Renal cortex interstitium (tissue), 15 donors: ENCODE results near the gene CFAP43. TPM values are rescaled to one million over a fixed set of nuclear protein-coding genes. Genes with fewer than 3 reads are reported as not detected.

Experiments
- DNase-seq, 11 donors: peaks; one replicate each; pipeline ENCODE4 v3.0.0-alpha.2; 2013; ENCODE audit warnings: low read depth in 9 of 11, low spot score in 4 of 11; ENCODE audit errors: extremely low read depth in 1 of 11
- long read RNA-seq, 16 experiments: transcript quantifications; one replicate each; lab custom pipeline, GENCODE V29; 2026
- polyA plus RNA-seq, 3 donors: library from polyadenylated mRNA; unstranded; fragments of 120-200 nt; gene quantifications; one replicate each; pipeline ENCODE4 v1.2.1, GENCODE V29; 2013; ENCODE audit not compliant: insufficient read length in 3 of 3

CFAP43 gene, protein sequence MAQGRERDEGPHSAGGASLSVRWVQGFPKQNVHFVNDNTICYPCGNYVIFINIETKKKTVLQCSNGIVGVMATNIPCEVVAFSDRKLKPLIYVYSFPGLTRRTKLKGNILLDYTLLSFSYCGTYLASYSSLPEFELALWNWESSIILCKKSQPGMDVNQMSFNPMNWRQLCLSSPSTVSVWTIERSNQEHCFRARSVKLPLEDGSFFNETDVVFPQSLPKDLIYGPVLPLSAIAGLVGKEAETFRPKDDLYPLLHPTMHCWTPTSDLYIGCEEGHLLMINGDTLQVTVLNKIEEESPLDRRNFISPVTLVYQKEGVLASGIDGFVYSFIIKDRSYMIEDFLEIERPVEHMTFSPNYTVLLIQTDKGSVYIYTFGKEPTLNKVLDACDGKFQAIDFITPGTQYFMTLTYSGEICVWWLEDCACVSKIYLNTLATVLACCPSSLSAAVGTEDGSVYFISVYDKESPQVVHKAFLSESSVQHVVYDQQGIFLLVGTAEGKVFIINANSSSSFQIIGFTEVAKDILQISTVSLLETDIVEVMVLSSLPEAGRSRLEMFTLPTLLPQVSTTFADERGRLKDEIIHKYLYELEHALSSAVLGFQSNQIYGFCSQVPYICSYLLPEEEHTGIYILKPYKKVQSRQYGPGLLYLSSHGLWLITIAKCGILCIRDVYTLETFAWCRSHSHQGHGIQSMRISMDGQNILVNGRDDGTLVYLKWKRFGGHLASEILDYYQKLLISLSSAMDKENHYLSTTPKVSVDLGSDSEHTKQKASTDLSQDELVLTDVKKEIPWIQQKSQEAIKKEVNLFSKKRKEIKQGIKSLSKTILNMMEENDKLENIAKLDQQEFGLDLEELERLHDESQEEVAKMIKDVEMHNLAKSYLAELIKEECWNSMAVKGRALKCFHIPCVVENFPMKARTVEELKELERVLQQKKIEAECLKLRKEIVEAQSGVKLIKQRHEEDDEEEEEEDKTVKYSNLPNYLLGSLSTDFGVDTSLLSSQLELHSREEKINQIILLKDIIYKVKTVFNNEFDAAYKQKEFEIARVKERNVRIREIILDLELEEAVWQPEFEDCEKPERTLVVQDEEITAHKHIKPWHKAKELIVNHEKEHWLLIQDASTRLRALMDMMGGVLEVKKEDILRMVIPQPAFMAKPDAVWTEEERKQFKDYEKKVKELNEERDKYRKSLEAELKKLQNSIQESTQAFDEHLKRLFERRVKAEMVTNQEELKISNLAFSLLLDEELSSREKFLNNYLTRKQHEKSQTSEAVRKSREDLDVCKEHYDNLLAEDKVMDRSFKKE (N-terminal part only)
- 10 to 100 TPM; 15.3 to 32.8 (median 18.6) TPM for polyA plus RNA-seq
- long read RNA-seq, donor 1, partial matches to known transcripts = 0 of 1 reads
- long read RNA-seq, donor 1, other reads (novel, unspliced or antisense) = 0 of 1 reads
- long read RNA-seq, donor 2 = 0 reads
- long read RNA-seq, donor 3 = 0 reads
- long read RNA-seq, donor 4 = 0 reads
- long read RNA-seq, donor 5 = 0 reads
- long read RNA-seq, donor 6 = 0 reads
- long read RNA-seq, donor 7, partial matches to known transcripts = 0 of 6 reads
- long read RNA-seq, donor 7, other reads (novel, unspliced or antisense) = 6 of 6 reads
- long read RNA-seq, donor 8, partial matches to known transcripts = 200 of 342 reads
- long read RNA-seq, donor 8, other reads (novel, unspliced or antisense) = 142 of 342 reads
- long read RNA-seq, donor 9 = 0 reads
- long read RNA-seq, donor 10 = 0 reads
- long read RNA-seq, donor 11 = 0 reads
- long read RNA-seq, donor 12, partial matches to known transcripts = 12 of 12 reads
- long read RNA-seq, donor 12, other reads (novel, unspliced or antisense) = 0 of 12 reads
- long read RNA-seq, donor 13 = 0 reads
- long read RNA-seq, donor 14 = 0 reads
- long read RNA-seq, donor 15 = 0 reads
- long read RNA-seq, donor 16, partial matches to known transcripts = 189 of 444 reads
- long read RNA-seq, donor 16, other reads (novel, unspliced or antisense) = 255 of 444 reads

DNA sequence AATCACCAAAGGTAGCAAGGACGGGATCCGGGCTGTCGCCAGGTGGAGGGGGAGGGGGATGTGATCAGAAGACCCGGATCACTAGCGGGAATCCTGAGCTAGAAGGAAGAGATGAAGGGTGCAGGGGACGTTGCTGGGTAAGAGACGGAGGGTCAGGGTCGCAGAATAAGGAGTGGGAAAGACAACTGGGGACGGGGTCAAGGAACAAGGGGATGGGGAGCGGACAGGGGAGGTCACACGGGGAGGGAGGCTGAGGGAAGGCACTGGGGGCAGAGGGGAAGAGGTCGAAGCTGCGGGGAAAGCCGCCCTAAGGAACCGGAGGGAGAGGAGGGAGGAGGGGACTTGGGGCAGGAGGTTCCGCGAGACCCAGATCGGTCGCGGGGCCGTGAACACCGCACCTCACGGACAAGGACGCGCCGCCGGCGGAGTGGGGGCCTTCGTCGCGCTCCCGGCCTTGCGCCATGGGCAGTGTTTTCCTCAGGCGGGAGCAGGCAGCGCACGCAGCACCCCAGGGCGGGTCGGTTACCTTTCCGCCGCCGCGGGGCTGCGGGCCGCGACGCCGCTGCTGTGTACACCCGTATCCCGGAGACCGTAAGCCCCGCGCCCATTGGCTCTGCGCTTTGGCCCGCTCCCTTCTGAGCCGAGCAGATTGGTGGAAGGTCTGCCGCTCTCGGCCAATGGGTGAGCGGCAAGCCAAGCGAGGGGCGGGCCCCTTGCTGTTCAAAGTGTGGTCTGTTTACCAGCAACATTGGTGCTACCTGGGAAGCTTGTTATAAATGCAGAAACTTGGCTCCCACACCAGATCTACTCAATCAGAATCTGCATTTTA is at the start of gene CFAP43:
CFAP43 (minus strand) TSS at position 581 of the 829 bp plus-strand sequence; CDS start at position 463, 118 bp downstream.
- peak; percentile 88 to 97 (median 96) for DNase-seq

DNA sequence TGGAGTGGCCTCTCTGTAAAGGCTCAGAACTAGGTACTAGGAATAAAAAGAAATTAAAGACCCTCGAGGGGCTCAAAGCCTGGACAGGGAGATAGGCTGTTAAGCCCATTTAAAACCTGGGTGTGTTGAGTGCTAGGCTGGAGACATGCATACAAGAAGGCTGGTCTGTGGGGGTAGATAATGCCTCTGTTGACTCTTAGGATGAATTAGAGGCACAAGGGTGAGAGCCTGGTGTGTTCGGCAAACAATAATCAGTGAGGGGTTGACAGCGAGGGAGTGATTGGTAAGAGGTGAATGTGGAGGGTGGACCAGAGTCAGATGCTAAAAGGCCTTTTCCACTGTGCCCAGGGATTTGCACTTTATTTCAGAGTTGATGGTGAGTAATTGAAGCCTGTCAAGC is 49.5 kb upstream of the CFAP43 start:
- DNase-seq = no peak

DNA sequence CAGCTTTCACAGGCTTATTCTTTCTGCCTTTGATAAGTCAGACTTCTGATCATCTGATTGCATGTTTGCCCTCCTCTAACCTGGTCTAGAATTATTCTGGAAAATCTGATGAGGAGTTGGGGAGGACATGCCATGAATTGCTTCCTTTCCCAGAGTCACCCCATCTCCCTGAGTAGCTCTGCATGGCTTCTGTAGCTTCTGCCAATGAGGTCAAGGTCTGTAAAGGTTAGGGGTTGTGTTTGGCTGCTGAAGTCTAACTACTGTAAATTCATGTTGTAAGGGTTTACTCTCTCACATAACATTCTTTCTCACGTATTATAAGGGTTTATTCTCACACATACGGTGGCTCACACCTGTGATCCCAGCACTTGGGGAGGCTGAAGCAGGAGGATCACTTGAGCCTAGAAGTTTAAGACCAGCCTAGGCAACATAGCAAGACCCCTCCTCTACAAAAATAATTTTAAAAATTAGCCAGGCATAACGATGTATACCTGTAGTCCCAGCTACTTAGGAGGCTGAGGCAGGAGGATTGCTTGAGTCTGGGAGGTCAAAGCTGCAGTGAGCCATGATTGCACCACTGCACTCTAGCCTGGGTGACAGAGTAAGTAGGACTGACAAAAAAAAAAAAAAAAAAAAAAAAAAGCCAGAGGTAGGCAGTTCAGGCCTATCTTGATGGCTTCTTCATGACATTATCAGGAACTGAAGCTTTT is 47.5 kb upstream of the CFAP43 start:
- no peak for DNase-seq

DNA sequence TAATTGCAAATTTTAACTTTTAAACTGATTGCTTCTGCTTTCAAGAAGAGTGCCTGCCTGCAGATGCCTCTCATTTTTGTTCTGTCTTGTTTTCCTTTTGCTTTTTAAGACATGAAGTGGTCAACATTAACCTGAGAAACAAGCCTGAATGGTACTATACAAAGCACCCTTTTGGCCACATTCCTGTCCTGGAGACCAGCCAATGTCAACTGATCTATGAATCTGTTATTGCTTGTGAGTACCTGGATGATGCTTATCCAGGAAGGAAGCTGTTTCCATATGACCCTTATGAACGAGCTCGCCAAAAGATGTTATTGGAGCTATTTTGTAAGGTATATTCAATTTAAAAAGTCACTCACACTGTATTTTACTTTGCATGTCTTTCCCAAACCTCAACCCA is 45.6 kb upstream of the CFAP43 start:
- DNase-seq = no peak

DNA sequence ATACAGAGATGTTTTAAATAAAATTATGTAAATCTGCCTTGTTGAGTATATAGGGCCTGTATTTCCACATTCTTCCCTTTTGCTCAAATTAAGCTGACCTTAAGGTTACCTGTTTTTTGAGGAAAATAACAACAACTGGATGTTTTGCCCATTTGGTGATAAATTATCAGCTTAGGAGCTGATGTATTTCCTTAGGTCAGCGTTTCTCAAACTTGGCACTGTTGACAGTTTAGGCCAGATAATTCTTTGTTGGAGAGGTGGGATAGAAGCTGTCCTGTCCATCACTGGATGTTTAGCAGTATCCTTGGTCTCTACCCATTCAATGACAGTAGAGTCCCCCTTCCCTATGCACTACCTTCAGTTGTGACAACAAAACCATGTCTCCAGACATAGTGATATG is 44.0 kb upstream of the CFAP43 start:
- DNase-seq = no peak

DNA sequence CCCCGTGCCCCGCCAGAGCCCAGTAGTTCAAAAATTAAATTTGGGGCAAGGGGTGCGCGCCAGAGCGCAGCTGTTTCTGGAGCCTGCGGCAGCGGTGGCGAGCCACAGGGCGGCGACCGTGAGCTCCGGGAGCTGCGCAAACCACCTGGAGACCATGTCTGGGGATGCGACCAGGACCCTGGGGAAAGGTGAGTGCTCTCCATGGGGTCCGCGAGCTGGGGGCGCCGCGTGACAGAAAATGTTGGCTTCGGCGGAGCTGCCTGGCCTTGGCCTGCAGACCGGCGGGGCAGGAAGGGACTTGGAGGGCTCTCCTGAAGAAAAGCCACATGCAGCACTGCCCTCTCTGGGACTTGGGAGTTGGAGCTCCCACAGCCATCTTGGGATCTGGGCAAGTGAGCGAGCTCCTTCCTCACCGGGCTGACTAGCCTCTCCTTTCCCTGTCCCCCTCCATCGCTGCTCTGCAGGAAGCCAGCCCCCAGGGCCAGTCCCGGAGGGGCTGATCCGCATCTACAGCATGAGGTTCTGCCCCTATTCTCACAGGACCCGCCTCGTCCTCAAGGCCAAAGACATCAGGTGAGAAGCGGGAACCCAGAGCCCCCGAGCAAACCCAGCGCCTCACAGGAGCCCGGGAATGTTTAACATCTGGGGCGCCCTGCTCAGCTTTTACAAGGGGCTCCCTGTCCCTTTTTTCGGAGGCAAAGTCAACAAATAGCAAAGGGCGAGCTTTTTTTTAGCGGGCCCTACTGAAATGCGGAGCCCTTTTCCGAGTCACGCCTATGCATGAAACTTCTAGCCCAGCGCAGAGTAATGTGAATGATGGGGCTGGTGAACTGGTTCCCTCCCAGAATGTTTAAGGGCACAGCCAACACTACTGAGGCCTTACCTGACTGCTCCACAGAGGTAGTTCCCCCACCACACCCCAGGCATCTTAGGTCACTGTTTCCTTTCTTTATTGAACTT is 42.9 kb upstream of the CFAP43 start:
- DNase-seq = peak in 5 of 11 donors; percentile 43 to 64 (median 54)

DNA sequence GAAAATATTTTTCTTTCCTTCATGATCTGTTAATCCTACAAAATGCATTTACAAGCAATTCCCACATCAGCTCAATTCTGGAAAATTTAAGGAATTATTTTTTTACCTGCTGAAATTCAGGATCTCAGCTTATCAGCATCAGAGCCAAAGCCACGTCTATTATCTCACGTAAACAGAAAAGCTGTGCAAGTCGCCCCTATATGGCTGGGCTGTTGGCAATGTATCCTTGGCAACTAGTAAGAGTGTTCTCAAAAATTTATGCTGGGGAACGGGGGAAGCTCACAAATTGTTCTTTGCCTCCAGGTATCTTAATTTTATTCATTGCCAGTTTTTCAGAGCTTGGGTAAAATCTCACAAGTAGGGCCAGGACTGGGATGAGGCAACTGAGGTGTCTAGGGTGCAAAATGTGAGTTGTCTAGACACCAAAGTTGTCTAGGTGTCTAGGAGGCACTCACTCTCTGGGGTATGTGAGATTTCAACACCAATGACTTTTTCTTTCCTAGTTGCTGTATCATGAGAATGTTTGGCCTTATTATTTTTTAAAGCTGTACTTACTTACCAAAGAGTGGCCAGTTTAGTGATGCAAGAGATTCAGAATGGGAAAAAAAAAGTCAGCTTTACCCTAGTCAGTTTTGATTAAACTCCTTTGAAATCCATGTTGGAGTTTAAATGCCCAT is 41.9 kb upstream of the CFAP43 start:
- no peak for DNase-seq

DNA sequence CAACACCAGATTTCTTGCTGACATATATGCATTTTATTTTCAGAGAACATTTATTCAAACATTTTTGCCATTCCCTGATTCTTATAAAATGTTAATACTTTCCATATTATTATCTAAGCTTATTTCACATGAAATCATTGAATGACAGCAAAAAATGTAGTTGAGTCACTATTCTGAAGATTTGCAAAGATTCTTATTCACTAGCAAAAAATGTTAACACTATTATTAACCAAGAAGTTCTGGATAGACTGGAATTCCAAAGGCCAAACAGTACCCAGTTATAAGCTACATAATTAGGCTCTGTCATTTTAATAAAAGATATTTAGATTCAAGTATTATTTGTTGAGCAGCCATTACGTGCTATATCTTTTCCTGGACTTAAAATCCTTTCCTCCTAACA is 41.1 kb upstream of the CFAP43 start:
- DNase-seq = no peak

DNA sequence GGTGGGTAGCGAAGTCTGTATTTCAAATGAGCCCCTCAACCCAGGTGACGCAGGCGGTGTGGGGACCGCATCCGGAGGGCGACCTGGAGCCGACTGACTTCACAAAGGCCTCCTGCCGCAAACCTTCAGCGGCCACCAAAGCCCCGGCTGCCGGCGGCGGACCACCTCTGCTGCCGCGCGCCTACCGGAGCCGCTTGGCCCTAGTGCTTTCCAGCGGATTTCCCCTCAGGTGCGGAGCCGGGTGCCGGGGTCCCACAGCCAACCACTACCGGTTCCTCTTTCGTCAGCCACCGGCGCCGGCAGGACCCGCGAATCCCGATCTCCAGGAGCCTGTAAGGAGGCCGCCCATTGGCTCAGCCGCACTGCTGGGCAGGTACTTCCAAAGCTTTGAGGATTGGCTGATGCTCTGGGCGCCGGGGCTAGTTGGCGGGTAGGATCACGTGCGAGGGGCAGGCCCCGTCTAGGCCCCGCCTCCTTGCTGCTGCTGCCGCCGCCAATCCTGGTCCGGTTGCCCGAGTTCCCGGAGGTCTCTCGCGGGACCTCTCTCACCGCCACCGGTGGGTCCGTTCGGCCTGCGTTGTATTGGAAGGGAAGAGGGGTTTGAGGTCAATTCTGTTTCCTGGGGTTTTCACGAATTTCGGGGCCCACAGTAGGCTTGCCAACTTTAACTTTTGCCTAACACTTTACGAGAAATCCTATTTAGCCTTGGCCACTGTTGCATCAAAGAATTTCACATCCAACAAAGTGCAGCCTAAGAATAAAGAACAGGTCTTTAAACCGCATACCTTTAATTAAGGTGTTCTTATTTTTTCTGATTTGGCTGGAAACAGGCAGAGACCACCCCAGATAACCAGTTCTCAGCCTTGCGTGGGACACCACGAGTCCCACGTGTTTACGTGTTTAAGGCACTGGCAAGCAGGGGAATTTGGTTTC is 36.8 kb upstream of the CFAP43 start, which contains the start of gene GSTO2:
GSTO2 (plus strand) TSS at position 472 of the 933 bp plus-strand sequence. CDS start 5,732 bp downstream, outside the sequence.
- peak; percentile 88 to 98 (median 97) for DNase-seq

DNA sequence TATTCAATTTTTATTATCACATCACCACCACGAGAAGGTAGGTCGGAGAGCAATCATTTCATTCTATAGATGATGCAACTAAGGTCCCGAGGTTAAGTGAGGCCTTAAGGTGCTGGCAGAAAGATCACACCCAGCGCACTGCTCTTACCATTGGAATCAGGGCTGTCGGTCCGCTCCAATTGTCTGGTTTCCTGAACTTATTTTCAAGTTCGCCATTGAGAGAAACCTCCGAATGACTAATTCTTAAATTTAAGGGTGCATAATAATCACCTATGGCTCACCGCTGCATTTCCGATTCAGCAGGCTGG is 36.2 kb upstream of the CFAP43 start:
- no peak for DNase-seq

DNA sequence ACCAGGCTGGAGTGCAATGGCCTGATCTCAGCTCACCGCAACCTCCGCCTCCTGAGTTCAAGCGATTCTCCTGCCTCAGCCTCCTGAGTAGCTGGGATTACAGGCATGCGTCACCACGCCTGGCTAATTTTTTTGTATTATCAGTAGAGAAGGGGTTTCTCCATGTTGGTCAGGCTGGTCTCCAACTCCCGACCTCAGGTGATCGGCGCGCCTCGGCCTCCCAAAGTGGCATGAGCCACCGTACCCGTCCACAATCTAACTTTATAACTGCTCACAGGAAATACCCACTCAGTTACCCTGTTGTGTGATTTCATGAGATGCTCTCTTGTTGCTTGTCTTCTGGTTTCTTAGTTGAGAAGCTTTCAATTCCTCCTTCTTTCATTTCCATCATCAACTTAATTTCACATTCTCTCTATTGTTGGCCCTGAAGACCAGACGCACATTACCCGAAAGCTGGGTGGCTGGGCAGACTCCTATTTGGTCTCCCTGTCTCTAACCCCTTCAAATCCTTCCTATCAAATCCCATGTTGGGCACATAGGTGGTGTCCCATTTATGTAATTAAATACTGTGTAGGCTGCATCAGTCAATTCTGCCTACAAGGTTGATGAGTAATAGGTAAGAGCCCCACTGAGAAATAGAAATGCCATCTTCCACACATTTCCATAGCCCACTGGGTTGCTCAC is 35.7 kb upstream of the CFAP43 start:
- no peak for DNase-seq

DNA sequence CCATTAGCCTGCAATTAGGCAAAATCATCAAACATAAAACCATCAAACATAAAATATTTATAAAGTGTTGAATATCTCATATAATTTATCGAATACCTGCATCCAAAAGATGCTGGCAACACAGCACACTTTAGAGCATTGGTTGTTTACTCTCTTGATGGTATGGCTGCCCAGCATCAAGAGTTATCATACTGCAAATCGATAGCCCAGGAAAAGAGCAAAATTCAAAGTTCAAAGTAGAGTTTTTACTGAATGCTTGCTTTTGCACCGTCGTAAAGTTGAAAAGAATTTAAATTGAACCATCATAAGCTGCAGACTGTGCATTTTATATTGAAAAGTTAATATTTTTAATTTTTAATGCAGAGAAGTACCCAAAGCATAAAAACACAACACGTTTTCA is 32.6 kb upstream of the CFAP43 start:
- no peak for DNase-seq

DNA sequence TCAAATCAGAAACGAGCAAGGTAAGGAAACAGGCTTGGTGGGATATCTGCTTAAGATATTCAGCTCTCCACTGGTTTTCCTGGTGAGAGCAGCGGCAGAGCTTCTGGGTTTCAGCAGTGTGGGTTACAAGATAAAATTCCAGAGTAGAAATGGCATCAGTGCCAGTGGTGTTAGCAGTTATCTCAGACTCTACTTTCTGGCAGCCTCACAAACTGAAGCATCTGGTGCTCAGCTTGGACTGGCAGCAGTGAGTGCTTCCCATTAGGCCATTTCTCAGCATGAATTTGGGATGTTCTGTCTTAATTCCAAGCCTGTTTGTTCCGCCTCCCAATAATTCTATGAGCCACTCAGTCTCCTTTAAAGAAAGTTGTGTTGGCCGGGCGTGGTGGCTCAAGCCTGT is 29.9 kb upstream of the CFAP43 start:
- no peak for DNase-seq
